Prostate gland (tissue), 2 donors: ENCODE data around the gene EIF4G3. TPM values are rescaled to one million over a fixed set of nuclear protein-coding genes. Genes with fewer than 3 reads are reported as not detected.

Experiments
- DNase-seq: peaks from one replicate; pipeline ENCODE4 v3.0.0-alpha.2; 2019; ENCODE audit warnings: low spot score
- H3K27ac ChIP-seq, 2 donors: fragments of 200-600 bp; sonication (generic); 2 replicates each; pipeline ENCODE4 v1.5.1; 2017 to 2019
- H3K27me3 ChIP-seq: fragments of 200-600 bp; sonication (generic); replicated peaks from 2 replicates; pipeline ENCODE4 v1.5.1; 2019; ENCODE audit not compliant: insufficient read depth
- H3K36me3 ChIP-seq, 2 donors: fragments of 200-600 bp; sonication (generic); 1 replicate in 1 of 2; 2 replicates in 1 of 2; pipeline versions ENCODE4 v1.5.1 to v1.8.1; 2017 to 2019
- H3K4me1 ChIP-seq: fragments of 200-600 bp; sonication (generic); replicated peaks from 2 replicates; pipeline ENCODE4 v1.5.1; 2019
- H3K4me3 ChIP-seq, 2 donors: fragments of 200-600 bp; sonication (generic); 2 replicates each; pipeline ENCODE4 v1.5.1; 2017 to 2019
- H3K9me3 ChIP-seq: fragments of 200-600 bp; sonication (generic); 2 replicates; pipeline ENCODE4 v1.5.1; 2017
- CTCF ChIP-seq, 4 experiments: fragments of 200-600 bp in 2 of 4; fragments of 450-650 bp in 2 of 4; sonication (generic) in 2 of 4; IDR thresholded peaks; 1 replicate in 3 of 4; 2 replicates in 1 of 4; pipeline ENCODE4 v1.5.1; 2016 to 2019; ENCODE audit warnings: antibody characterized with exemption in 4 of 4, mild to moderate bottlenecking in 2 of 4, moderate library complexity in 2 of 4
- POLR2A ChIP-seq: fragments of 450-650 bp; IDR thresholded peaks from one replicate; pipeline ENCODE4 v1.6.1; 2016; ENCODE audit warnings: antibody characterized with exemption, mild to moderate bottlenecking
- POLR2AphosphoS5 ChIP-seq: sonication (generic); formaldehyde crosslinking; IDR thresholded peaks from one replicate; pipeline ENCODE4 v1.6.1; 2017; ENCODE audit warnings: antibody characterized with exemption
- WGBS: methylation state at CpG from one replicate; pipeline ENCODE4 v1.1.5; 2018; 5-methylcytosine and 5-hydroxymethylcytosine counted together
- intact Hi-C: fragments of 100-400 bp; cut with DNase I; formaldehyde crosslinking; loops from one replicate; pipeline ENCODE4 v1.14.2; 2022
- total RNA-seq, 2 donors: library from RNA; depleted of rRNA; stranded (reverse); fragments of >200 nt; gene quantifications; one replicate each; pipeline ENCODE4 v1.1.0, GENCODE V29; 2016

Gene EIF4G3
- total RNA-seq, 2 donors from 2014 or later, result 28.3 to 81.1 TPM

GRCh38 chr1:21048462-21048861, 128.2 kb downstream of the EIF4G3 start:
- WGBS, result 99% methylated on average over 4 of the region's 4 CpGs
- H3K9me3 ChIP-seq, result no peaks in the 10 kb centered on the region
- DNase-seq, result no peak
- H3K4me1 ChIP-seq, result no peaks in the 10 kb centered on the region
- no peaks in the 10 kb centered on the region for H3K27me3 ChIP-seq
- no peak overlapping the region for H3K27ac ChIP-seq
- no peak overlapping the region for H3K4me3 ChIP-seq
- TF ChIP-seq POLR2A (no peak), POLR2AphosphoS5 (no peak), CTCF (IDR thresholded peaks at IDR 0.05) (no peak)
- no peaks in the 10 kb centered on the region for H3K36me3 ChIP-seq
- intact Hi-C loops, result no loop called here

GRCh38 chr1:21046132-21046531, 130.6 kb downstream of the EIF4G3 start:
- Histone ChIP-seq H3K4me3 (no peak overlapping the region), H3K4me1 (no peaks in the 10 kb centered on the region), H3K27ac (no peak overlapping the region), H3K27me3 (no peaks in the 10 kb centered on the region), H3K9me3 (no peaks in the 10 kb centered on the region), H3K36me3 (no peaks in the 10 kb centered on the region)
- intact Hi-C loops, result no loop called here
- DNase-seq, result no peak
- 86% methylated on average over 3 of the region's 3 CpGs for WGBS
- no peak for TF ChIP-seq POLR2AphosphoS5
- TF ChIP-seq POLR2A, result no peak
- no peak for TF ChIP-seq CTCF (IDR thresholded peaks at IDR 0.05)

GRCh38 chr1:21045351-21045750, 131.3 kb downstream of the EIF4G3 start:
- Histone ChIP-seq H3K4me3 (no peak overlapping the region), H3K9me3 (no peaks in the 10 kb centered on the region), H3K27ac (no peak overlapping the region), H3K4me1 (no peaks in the 10 kb centered on the region), H3K36me3 (no peaks in the 10 kb centered on the region), H3K27me3 (no peaks in the 10 kb centered on the region)
- DNase-seq, result no peak
- TF ChIP-seq CTCF (IDR thresholded peaks at IDR 0.05) (no peak), POLR2AphosphoS5 (no peak), POLR2A (no peak)
- intact Hi-C loops, result no loop called here
- 67% methylated on average over 2 of the region's 2 CpGs for WGBS

- WGBS, result 49% methylated on average over 2 of the region's 2 CpGs
Observed at GRCh38 chr1:21042929-21043605, 133.6 kb downstream of the EIF4G3 start.

More at GRCh38 chr1:21042929-21043605, 133.6 kb downstream of the EIF4G3 start:
- no peaks in the 10 kb centered on the region for H3K9me3 ChIP-seq
- H3K27me3 ChIP-seq, result no peaks in the 10 kb centered on the region
- H3K27ac ChIP-seq, result no peak overlapping the region
- intact Hi-C loops, result no loop called here
- H3K4me1 ChIP-seq, result no peaks in the 10 kb centered on the region
- no peaks in the 10 kb centered on the region for H3K36me3 ChIP-seq
- H3K4me3 ChIP-seq, result no peak overlapping the region
- no peak for DNase-seq
- no peak for TF ChIP-seq CTCF (IDR thresholded peaks at IDR 0.05)
